HUES48 (cell line): Measurements from ENCODE around the gene DEXI.

Experiments used
- H3K27ac ChIP-seq: one replicate; pipeline ENCODE4 v1.7.0; 2013; ENCODE audit warnings: low read depth, low read length, inconsistent platforms
- H3K27me3 ChIP-seq: 2 replicates; pipeline ENCODE4 v1.6.1; 2013; ENCODE audit warnings: mild to moderate bottlenecking, low read length; ENCODE audit not compliant: control insufficient read depth, insufficient read depth
- H3K36me3 ChIP-seq: 2 replicates; pipeline ENCODE4 v1.6.1; 2013; ENCODE audit warnings: low read length; ENCODE audit not compliant: control insufficient read depth, insufficient read depth
- H3K4me1 ChIP-seq: 2 replicates; pipeline ENCODE4 v1.6.1; 2013; ENCODE audit warnings: mild to moderate bottlenecking, low read length; ENCODE audit not compliant: control insufficient read depth, insufficient read depth
- H3K4me3 ChIP-seq: 2 replicates; pipeline ENCODE4 v1.5.1; 2013; ENCODE audit warnings: mild to moderate bottlenecking, low read depth, low read length
- H3K9ac ChIP-seq: 2 replicates; pipeline ENCODE4 v1.6.1; 2013; ENCODE audit warnings: mild to moderate bottlenecking, low read depth, low read length, moderate library complexity
- H3K9me3 ChIP-seq: 2 replicates; pipeline ENCODE4 v1.6.1; 2013; ENCODE audit warnings: low read length; ENCODE audit not compliant: control insufficient read depth, insufficient read depth

The DEXI gene

DNA sequence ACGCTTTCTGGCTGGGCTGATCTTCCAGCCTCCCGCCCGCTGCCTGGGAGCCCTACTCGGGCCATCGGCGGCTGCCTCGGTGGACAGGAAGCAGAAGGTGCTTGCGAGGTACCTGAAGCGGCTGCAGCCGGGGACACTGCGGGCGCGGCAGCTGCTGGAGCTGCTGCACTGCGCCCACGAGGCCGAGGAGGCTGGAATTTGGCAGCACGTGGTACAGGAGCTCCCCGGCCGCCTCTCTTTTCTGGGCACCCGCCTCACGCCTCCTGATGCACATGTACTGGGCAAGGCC lies 34.6 kb downstream of the DEXI start:
- Histone ChIP-seq H3K36me3 (no peaks in the 10 kb centered on the region), H3K9me3 (no peaks in the 10 kb centered on the region), H3K27me3 (no peaks in the 10 kb centered on the region), H3K4me1 (no peaks in the 10 kb centered on the region), H3K4me3 (no peak overlapping the region), H3K9ac (no peak overlapping the region), H3K27ac (no peak overlapping the region)

DNA sequence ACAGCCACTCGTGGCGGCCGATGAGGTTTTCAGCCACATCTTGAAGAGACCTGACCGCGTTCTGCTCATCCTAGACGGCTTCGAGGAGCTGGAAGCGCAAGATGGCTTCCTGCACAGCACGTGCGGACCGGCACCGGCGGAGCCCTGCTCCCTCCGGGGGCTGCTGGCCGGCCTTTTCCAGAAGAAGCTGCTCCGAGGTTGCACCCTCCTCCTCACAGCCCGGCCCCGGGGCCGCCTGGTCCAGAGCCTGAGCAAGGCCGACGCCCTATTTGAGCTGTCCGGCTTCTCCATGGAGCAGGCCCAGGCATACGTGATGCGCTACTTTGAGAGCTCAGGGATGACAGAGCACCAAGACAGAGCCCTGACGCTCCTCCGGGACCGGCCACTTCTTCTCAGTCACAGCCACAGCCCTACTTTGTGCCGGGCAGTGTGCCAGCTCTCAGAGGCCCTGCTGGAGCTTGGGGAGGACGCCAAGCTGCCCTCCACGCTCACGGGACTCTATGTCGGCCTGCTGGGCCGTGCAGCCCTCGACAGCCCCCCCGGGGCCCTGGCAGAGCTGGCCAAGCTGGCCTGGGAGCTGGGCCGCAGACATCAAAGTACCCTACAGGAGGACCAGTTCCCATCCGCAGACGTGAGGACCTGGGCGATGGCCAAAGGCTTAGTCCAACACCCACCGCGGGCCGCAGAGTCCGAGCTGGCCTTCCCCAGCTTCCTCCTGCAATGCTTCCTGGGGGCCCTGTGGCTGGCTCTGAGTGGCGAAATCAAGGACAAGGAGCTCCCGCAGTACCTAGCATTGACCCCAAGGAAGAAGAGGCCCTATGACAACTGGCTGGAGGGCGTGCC lies 35.1 kb downstream of the DEXI start:
- H3K27me3 ChIP-seq: no peaks in the 10 kb centered on the region
- no peaks in the 10 kb centered on the region for H3K36me3 ChIP-seq
- no peak overlapping the region for H3K4me3 ChIP-seq
- H3K27ac ChIP-seq: no peak overlapping the region
- H3K4me1 ChIP-seq: no peaks in the 10 kb centered on the region
- no peaks in the 10 kb centered on the region for H3K9me3 ChIP-seq
- no peak overlapping the region for H3K9ac ChIP-seq

DNA sequence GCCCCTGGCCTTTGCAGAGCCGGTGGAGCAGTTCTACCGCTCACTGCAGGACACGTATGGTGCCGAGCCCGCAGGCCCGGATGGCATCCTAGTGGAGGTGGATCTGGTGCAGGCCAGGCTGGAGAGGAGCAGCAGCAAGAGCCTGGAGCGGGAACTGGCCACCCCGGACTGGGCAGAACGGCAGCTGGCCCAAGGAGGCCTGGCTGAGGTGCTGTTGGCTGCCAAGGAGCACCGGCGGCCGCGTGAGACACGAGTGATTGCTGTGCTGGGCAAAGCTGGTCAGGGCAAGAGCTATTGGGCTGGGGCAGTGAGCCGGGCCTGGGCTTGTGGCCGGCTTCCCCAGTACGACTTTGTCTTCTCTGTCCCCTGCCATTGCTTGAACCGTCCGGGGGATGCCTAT lies 35.8 kb downstream of the DEXI start:
- no peaks in the 10 kb centered on the region for H3K9me3 ChIP-seq
- no peak overlapping the region for H3K27ac ChIP-seq
- H3K36me3 ChIP-seq: no peaks in the 10 kb centered on the region
- no peaks in the 10 kb centered on the region for H3K4me1 ChIP-seq
- H3K9ac ChIP-seq: no peak overlapping the region
- no peaks in the 10 kb centered on the region for H3K27me3 ChIP-seq
- H3K4me3 ChIP-seq: no peak overlapping the region

DNA sequence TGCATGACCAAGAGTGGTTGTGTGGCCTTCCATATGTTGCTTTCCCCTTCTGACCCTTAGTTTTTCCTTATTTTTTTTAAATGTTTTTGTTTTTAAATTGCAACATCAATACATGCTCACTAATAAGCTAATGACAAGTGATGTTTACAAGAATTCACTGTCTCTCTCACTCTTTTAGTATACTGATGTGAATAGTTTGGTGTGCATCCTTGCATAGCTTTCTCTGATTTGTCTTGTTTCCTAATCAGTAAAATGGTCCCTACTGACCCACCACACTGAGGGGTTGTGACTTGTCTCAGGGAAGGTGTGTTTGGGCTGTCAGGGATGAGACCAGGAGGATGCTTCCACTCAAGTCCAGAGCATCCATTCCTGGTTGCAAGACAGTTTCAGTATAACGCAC lies 39.3 kb downstream of the DEXI start:
- Histone ChIP-seq H3K4me3 (no peak overlapping the region), H3K9me3 (no peaks in the 10 kb centered on the region), H3K27ac (no peak overlapping the region), H3K36me3 (no peaks in the 10 kb centered on the region), H3K4me1 (no peaks in the 10 kb centered on the region), H3K9ac (no peak overlapping the region), H3K27me3 (no peaks in the 10 kb centered on the region)

DNA sequence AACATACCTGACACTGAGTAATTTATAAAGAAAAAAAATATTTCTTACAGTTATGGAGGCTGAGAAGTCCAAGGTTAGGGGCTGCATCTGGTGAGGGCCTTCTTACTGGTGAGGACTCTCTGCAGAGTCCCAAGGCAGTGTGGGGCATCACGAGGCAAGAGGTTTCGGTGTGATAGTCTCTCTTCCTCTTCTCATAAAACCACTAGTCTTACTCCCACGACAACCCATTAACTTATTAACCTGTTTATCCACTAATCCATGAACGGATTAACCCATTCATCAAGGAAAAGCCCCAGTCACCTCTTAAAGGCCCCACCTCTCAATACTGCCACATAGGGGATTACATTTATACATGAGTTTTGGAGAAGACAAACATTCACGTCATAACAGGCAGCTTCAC lies 45.1 kb downstream of the DEXI start:
- Histone ChIP-seq H3K4me3 (no peak overlapping the region), H3K9ac (no peak overlapping the region), H3K36me3 (no peaks in the 10 kb centered on the region), H3K27ac (no peak overlapping the region), H3K4me1 (no peaks in the 10 kb centered on the region), H3K9me3 (no peaks in the 10 kb centered on the region), H3K27me3 (no peaks in the 10 kb centered on the region)

DNA sequence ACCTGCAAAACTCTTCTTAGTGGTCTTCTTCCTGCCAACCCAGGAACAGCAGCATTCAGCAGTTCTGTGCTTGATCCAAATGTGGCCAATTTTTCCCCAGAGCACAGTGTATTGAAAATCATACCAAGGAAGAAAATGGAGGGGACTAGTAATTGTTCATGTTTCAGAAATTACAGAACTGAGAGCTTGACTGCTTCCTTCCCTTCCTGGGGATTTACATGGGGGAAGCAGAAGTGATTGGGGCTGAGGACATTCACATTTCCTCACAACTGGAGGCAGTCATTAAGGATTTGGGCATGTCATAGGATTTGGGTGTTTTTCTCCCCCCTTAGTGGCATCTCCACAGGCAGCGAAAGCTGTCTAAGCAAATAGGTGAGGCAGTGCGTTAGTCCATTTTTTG lies 45.5 kb downstream of the DEXI start:
- H3K27me3 ChIP-seq: no peaks in the 10 kb centered on the region
- no peaks in the 10 kb centered on the region for H3K36me3 ChIP-seq
- no peak overlapping the region for H3K27ac ChIP-seq
- no peak overlapping the region for H3K9ac ChIP-seq
- no peaks in the 10 kb centered on the region for H3K9me3 ChIP-seq
- no peaks in the 10 kb centered on the region for H3K4me1 ChIP-seq
- no peak overlapping the region for H3K4me3 ChIP-seq

DNA sequence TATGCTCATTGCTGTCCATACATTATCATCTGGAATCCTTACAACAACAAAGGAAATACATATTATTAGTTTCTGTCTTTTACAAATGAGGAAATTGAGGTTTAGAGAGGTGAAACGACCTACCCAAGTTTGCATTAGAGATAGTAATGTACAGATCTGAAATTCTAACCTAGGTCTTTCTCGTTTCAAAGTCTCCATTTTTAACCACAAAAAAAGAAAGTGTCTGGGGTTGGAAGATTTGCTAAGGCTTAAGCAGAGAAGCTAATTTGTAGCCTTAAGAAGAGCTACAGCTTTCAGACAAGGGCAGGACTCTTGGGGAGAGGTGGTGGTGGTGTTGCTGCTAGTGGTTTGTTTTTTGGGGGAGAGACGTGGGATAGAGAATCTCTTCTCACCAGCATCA lies 46.1 kb downstream of the DEXI start:
- no peak overlapping the region for H3K9ac ChIP-seq
- H3K27ac ChIP-seq: no peak overlapping the region
- H3K36me3 ChIP-seq: no peaks in the 10 kb centered on the region
- no peaks in the 10 kb centered on the region for H3K9me3 ChIP-seq
- no peak overlapping the region for H3K4me3 ChIP-seq
- H3K27me3 ChIP-seq: no peaks in the 10 kb centered on the region
- H3K4me1 ChIP-seq: no peaks in the 10 kb centered on the region

DNA sequence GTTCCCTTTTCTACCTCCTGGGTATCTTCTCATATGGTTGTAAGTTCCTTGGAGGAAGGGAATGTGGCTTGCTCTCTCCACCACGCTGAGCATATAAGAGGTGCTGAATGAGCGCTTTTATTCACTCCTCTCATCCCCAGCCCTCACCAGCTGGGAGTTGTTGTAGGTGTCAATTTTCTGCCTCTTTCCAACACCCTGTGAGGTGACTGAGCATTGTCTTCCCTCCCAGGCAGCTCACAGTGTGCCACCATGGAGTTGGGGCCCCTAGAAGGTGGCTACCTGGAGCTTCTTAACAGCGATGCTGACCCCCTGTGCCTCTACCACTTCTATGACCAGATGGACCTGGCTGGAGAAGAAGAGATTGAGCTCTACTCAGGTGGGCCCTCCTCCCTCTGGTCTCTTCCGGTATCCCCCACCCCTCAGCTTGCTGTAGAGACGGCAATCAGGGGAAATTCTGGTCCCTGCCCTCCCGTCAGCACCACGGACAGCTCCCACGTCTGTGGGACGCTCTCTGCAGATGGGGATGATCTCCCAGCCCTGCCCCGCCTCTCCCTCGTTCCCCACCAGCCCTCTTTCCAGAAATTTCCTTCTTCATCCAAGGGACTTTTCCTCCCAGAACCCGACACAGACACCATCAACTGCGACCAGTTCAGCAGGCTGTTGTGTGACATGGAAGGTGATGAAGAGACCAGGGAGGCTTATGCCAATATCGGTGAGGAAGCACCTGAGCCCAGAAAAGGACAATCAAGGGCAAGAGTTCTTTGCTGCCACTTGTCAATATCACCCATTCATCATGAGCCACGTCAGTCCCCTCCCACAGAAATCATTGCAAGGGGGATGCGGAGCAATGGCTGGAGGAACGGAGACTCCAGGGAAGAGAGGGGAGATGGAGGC lies 47.0 kb downstream of the DEXI start:
- Histone ChIP-seq H3K36me3 (no peaks in the 10 kb centered on the region), H3K4me1 (no peaks in the 10 kb centered on the region), H3K27me3 (no peaks in the 10 kb centered on the region), H3K9ac (no peak overlapping the region), H3K9me3 (no peaks in the 10 kb centered on the region), H3K27ac (no peak overlapping the region), H3K4me3 (no peak overlapping the region)

DNA sequence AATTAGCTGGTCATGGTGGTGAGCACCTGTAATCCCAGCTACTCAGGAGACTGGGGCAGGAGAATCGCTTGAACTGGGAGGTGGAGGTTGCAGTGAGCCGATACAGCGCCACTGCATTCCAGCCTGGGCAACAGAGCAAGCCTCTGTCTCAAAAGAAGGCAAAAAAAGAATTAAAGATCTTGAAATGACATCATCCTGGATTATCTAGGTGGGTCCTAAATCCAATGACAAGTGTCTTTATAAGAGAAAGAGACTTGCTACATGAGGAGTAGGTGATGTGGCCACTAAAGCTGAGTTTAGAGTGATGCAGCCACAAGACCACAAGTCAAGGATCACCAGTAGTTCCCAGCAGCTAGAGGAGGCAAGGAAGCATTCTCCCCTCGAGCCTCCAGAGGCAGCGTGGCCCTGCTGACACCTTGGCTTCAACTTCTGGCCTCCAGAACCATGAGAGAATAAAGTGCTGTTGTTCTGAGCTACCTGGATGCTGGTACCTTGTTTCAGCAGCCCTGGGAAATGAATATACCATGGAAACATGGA lies 49.4 kb downstream of the DEXI start:
- Histone ChIP-seq H3K27me3 (no peaks in the 10 kb centered on the region), H3K9ac (no peak overlapping the region), H3K4me1 (no peaks in the 10 kb centered on the region), H3K27ac (no peak overlapping the region), H3K4me3 (no peak overlapping the region), H3K9me3 (no peaks in the 10 kb centered on the region), H3K36me3 (no peaks in the 10 kb centered on the region)

DNA sequence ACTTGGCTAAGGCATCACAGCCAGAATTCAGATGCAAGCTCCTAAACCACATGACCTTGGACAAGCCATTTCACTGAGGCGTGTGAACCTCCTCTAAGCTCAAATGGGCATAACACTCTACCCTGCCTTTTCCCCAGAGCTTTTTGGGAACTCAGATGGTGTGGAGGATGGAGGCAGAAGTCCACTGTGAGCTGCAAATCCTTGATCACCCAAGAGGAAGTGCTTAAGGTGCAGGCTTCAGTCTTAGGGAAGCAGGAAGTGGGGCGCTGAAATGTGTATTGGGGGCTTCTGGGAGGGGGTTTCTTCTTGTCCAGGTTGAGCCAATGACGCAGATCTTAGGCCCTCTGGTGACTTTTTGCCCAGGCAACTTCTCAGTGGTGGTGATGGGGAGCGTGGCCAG lies 52.4 kb downstream of the DEXI start:
- H3K36me3 ChIP-seq: no peaks in the 10 kb centered on the region
- no peaks in the 10 kb centered on the region for H3K27me3 ChIP-seq
- no peak overlapping the region for H3K9ac ChIP-seq
- H3K27ac ChIP-seq: no peak overlapping the region
- H3K4me1 ChIP-seq: no peaks in the 10 kb centered on the region
- H3K9me3 ChIP-seq: no peaks in the 10 kb centered on the region
- no peak overlapping the region for H3K4me3 ChIP-seq

DNA sequence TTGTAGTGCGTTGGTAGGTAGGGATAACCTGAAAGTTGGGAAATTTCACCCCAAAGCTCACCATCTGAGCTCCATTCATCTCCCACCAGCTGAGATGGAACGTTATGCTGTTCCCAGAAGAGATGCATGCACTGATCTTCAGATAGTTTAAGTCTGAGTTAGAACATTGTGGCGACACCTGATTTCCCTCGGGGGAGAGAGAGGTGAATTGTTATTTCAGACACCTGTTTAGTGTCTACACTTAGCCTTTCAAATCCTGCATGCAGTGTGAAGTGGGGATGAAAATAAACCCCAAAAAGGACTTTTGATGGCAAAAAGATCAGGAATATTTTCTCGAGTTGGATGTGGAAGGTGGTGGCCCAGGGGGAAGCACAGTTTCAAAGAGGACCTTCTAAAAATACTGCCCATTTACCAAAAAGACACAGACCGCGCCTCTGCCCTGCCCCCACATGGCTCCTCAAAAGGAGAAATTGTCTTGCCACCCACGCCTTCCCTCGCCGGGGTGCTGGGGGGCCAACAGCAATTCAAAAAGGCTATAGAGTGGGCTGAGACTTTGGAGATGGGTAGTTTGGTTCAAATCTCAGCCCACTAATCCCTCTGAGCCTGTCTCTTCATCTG lies 53.8 kb downstream of the DEXI start:
- Histone ChIP-seq H3K4me3 (no peak overlapping the region), H3K4me1 (no peaks in the 10 kb centered on the region), H3K9me3 (no peaks in the 10 kb centered on the region), H3K9ac (no peak overlapping the region), H3K27me3 (no peaks in the 10 kb centered on the region), H3K27ac (no peak overlapping the region), H3K36me3 (no peaks in the 10 kb centered on the region)
